Right cardiac atrium (tissue), 5 donors: ENCODE measurements around the gene FAM50B. TPM values are rescaled to one million over a fixed set of nuclear protein-coding genes. Genes with fewer than 3 reads are reported as not detected.

Experiments
- ATAC-seq, 2 donors: fragments of 200-7000 bp; cut with Tn5 transposase; one replicate each; pipeline versions ENCODE4 v1.8.0 to v1.9.1; 2020; ENCODE audit warnings: moderate library complexity in 2 of 2, mild to moderate bottlenecking in 1 of 2
- DNase-seq, 3 donors: peaks; one replicate each; pipeline ENCODE4 v3.0.0-alpha.2; 2020
- H3K27ac ChIP-seq: one replicate; pipeline ENCODE4 v1.5.1; 2013; ENCODE audit warnings: mild to moderate bottlenecking, low read length, control low read depth, moderate library complexity
- H3K27me3 ChIP-seq: one replicate; pipeline ENCODE4 v1.6.1; 2013; ENCODE audit not compliant: control insufficient read depth, insufficient read depth
- H3K4me1 ChIP-seq: one replicate; pipeline ENCODE4 v1.6.1; 2013; ENCODE audit warnings: low read length; ENCODE audit not compliant: control insufficient read depth, insufficient read depth
- H3K4me3 ChIP-seq: one replicate; pipeline ENCODE4 v1.5.1; 2013; ENCODE audit warnings: low read length, control low read depth
- H3K9me3 ChIP-seq: one replicate; pipeline ENCODE4 v1.6.1; 2013; ENCODE audit warnings: low read length; ENCODE audit not compliant: control insufficient read depth
- WGBS: extraction: QIAGEN DNeasy Blood & Tissue Kit; methylation state at CpG from one replicate; pipeline ENCODE4 v1.1.7; 2013; 5-methylcytosine and 5-hydroxymethylcytosine counted together
- intact Hi-C, 4 donors: fragments of 100-400 bp; cut with DNase I; formaldehyde crosslinking; loops; one replicate each; pipeline versions ENCODE4 v1.11.0 to v1.14.0; 2022 to 2023
- polyA plus RNA-seq: library from polyadenylated mRNA; stranded (reverse); fragments of 200-250 nt; gene quantifications from one replicate; pipeline ENCODE4 v1.2.3, GENCODE V29; 2013
- total RNA-seq, 4 donors: library from RNA; stranded (reverse); fragmentation: NEBNext Ultra II Directional; extraction: Animal tissue kit (Norgen Biotek cat#: 25700); gene quantifications; one replicate each; pipeline ENCODE4 v1.2.1, GENCODE V29; 2021
- donor health status: healthy with polysubstance abuse.
- donor health status: DM: no; HTN: yes; CAD: no.
- donor health status: DM: no; HTN: no; CAD: no.
- donor health status: DM: no; HTN: yes; CAD: no; lungs with severe emphysema.
- donor health status: DM: yes; HTN: yes; CAD: no.

The FAM50B gene
- total and polyA plus RNA-seq, 5 donors, result 14.0 to 25.3 (median 22.6) TPM

GRCh38 chr6:3835055-3835731 lies 14.0 kb upstream of the FAM50B start:
- peak overlapping the region; percentile 62 for H3K27ac ChIP-seq
- peak; percentile 71 to 82 (median 73) for DNase-seq

GRCh38 chr6:3835785-3836184 lies 13.4 kb upstream of the FAM50B start:
- no peaks in the 10 kb centered on the region for H3K27me3 ChIP-seq
- ATAC-seq, result peak in 1 of 2 donors; percentile 43
- H3K27ac ChIP-seq, result peak overlapping the region; percentile 29
- H3K4me3 ChIP-seq, result no peak overlapping the region
- intact Hi-C loops, result no loop called here
- DNase-seq, result no peak
- 69% methylated on average over 5 of the region's 5 CpGs for WGBS
- H3K4me1 ChIP-seq, result peaks cover 3% of the 10 kb centered on the region
- H3K9me3 ChIP-seq, result no peaks in the 10 kb centered on the region

More at GRCh38 chr6:3835055-3835731, 14.0 kb upstream of the FAM50B start:
- 67% methylated on average over 5 of the region's 5 CpGs for WGBS
- intact Hi-C loops, result no loop called here
- Histone ChIP-seq H3K9me3 (no peaks in the 10 kb centered on the region), H3K4me3 (no peak overlapping the region), H3K4me1 (peaks cover 3% of the 10 kb centered on the region), H3K27me3 (no peaks in the 10 kb centered on the region)
- ATAC-seq, result peak; percentile 92 to 93

DNA sequence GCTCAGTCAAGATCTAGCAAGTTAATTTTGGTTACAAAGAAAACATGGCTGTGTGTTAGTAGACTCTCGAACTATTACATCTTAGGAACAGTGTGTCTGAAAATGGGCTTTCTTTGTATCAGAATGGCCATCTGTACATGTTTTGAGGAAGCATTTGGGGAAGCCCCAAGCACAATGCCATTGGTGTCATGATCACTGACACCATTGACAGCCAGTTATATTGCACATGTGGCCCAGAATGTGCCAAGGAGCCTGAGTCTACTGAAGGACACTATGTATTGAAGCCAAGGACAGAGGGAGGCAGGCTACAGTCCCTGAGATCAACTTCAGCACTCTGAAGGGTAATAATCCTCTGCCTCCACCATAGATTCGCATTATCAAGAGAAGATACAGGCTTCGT lies 12.6 kb upstream of the FAM50B start:
- H3K4me3 ChIP-seq, result no peak overlapping the region
- H3K27ac ChIP-seq, result no peak overlapping the region
- intact Hi-C loops, result no loop called here

GRCh38 chr6:3837781-3838180 lies 11.4 kb upstream of the FAM50B start:
- WGBS, result 85% methylated on average over 1 of the region's 1 CpG
- no peaks in the 10 kb centered on the region for H3K27me3 ChIP-seq
- H3K4me1 ChIP-seq, result peaks cover 2% of the 10 kb centered on the region
- H3K27ac ChIP-seq, result no peak overlapping the region
- no peak overlapping the region for H3K4me3 ChIP-seq
- no peak for ATAC-seq
- DNase-seq, result no peak
- no peaks in the 10 kb centered on the region for H3K9me3 ChIP-seq
- intact Hi-C loops, result no loop called here

More for the DNA sequence above, 12.6 kb upstream of the FAM50B start:
- WGBS, result 90% methylated on average over 3 of the region's 3 CpGs
- ATAC-seq (no peak), DNase-seq (no peak)
- Histone ChIP-seq H3K9me3 (no peaks in the 10 kb centered on the region), H3K4me1 (peaks cover 3% of the 10 kb centered on the region), H3K27me3 (no peaks in the 10 kb centered on the region)

DNA sequence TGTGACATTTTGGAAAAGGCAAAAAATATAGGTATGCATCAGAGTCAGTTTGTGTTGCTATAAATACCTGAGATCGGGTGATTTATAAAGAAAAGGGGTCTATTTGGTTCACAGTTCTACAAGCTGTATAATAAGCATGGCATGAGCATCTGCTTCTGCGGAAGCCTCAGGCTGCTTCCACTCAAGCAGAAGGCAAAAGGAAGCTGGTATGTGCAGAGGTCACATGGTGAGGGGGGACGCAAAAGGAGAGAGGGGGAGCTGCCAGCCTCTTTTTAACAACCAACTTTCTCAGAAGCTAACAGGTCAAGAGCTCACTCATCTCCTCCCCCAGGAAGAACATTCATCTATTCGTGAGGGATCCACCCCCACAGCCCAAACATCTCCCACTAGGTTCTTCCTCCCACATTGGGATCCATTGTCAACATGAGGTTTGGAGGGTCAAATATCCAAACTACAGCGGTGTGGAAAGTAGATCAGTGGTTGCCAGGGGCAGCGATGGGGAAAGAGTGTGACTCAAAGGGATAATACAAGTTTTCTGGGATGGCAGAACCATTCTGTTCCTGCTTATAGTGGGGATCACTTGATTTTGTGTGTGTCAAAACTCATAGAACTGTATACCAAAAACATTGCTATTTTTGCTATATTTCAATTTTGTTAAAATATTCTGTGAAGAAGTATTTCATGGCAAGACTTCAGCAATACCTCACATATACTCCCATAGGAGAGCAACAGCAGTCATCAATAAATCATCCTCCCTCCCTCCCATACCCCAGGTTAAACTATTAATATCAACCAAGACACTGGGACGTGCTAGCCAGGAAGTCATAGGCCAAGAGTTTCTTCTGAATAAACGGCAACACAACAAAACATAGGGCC lies 9.9 kb upstream of the FAM50B start:
- Histone ChIP-seq H3K9me3 (no peaks in the 10 kb centered on the region), H3K4me3 (no peak overlapping the region), H3K4me1 (peaks cover 2% of the 10 kb centered on the region), H3K27me3 (no peaks in the 10 kb centered on the region), H3K27ac (no peak overlapping the region)
- DNase-seq, result no peak
- intact Hi-C loops, result no loop called here
- no peak for ATAC-seq
- WGBS, result 88% methylated on average over 8 of the region's 8 CpGs

- no peak overlapping the region for H3K4me3 ChIP-seq
- intact Hi-C loops, result loop anchor here in 1 of 4 donors (10.0 kb wide), 1 partner anchor 94 kb away; no protein-coding TSS in a partner anchor
- DNase-seq (no peak), ATAC-seq (no peak)
- no peaks in the 10 kb centered on the region for H3K27me3 ChIP-seq
- WGBS, result 90% methylated on average over 6 of the region's 6 CpGs
- peaks cover 2% of the 10 kb centered on the region for H3K4me1 ChIP-seq
- no peaks in the 10 kb centered on the region for H3K9me3 ChIP-seq
- no peak overlapping the region for H3K27ac ChIP-seq
These were observed 8.1 kb upstream of the FAM50B start for GRCh38 chr6:3841066-3841454.

DNA sequence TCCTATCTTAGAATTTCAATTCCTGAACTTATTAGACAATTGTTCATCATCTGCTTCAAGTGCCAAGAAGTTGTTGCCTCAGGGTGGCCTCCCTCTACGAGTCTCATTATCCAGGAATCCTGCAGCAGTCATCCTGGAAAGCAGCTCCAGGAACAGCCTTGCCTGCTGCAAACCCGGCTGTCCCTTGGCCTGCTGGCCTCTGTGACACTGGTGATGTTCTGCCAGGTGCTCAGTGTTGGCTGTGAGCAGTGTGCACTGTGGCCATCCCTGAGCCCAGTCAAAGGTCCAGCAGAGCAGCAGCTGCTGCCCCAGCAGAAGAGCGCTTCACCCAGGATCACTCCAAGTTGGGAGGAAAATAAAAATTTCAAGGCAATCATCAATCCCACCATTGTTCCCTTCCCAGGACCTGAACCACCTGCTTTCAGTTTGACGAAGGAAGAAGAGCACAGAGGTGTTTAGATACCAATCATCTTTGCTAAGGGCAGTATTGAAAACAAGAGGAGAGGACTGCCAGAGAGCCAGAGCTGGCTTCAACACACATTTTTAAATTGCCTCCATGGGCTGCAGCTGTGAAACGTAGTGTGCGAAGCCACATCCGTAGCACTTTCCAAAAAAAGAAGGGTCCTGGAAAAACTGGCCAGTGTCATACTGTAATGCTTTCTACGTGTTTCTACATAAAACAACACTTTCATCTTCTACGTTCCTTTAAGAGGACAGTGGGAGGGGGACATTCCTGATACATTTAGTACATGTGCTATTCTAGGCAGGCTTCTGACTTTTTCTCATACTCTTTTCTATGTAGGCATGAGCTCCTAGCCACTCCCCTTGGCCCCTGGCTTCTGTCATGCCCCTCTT lies 7.2 kb upstream of the FAM50B start:
- no peaks in the 10 kb centered on the region for H3K27me3 ChIP-seq
- intact Hi-C loops, result loop anchor here in 1 of 4 donors (10.0 kb wide), 1 partner anchor 93 kb away; no protein-coding TSS in a partner anchor
- no peak overlapping the region for H3K4me3 ChIP-seq
- ATAC-seq (peak; percentile 34 to 56), DNase-seq (no peak)
- H3K4me1 ChIP-seq, result peaks cover 2% of the 10 kb centered on the region
- WGBS, result 52% methylated on average over 9 of the region's 9 CpGs
- no peaks in the 10 kb centered on the region for H3K9me3 ChIP-seq
- peak overlapping the region; percentile 19 for H3K27ac ChIP-seq

GRCh38 chr6:3843379-3844096 lies 5.6 kb upstream of the FAM50B start:
- no peak overlapping the region for H3K4me3 ChIP-seq
- intact Hi-C loops, result loop anchor here in 1 of 4 donors (10.0 kb wide), 1 partner anchor 91 kb away; no protein-coding TSS in a partner anchor
- 74% methylated on average over 9 of the region's 9 CpGs for WGBS
- peaks cover 2% of the 10 kb centered on the region for H3K4me1 ChIP-seq
- no peak for DNase-seq
- H3K27me3 ChIP-seq, result no peaks in the 10 kb centered on the region
- H3K9me3 ChIP-seq, result no peaks in the 10 kb centered on the region
- no peak for ATAC-seq
- H3K27ac ChIP-seq, result no peak overlapping the region

DNA sequence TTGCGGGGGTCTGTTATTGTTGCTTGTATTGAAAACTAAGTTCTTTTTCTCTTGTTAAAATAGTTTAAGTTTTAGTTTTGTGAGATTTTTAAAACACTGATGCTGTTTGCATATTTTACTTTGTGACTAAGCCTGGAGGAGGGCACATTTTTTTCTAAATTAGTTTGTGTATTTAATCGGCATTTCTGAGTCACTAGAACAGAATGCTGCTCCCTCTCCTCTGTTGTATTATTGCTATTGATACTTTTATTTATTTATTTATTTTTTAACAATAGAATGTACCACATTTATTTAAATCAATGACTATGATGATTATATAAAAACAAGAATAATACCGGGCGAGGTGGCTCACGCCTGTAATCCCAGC lies 5.1 kb upstream of the FAM50B start:
- H3K27ac ChIP-seq, result no peak overlapping the region
- WGBS, result 94% methylated on average over 5 of the region's 5 CpGs
- intact Hi-C loops, result loop anchor here in 1 of 4 donors (10.0 kb wide), 1 partner anchor 91 kb away; no protein-coding TSS in a partner anchor

GRCh38 chr6:3847521-3847920 lies 1.7 kb upstream of the FAM50B start:
- H3K4me1 ChIP-seq, result no peaks in the 10 kb centered on the region
- intact Hi-C loops, result loop anchor here in 1 of 4 donors (10.0 kb wide), 1 partner anchor 87 kb away; no protein-coding TSS in a partner anchor
- no peak overlapping the region for H3K4me3 ChIP-seq
- H3K27me3 ChIP-seq, result no peaks in the 10 kb centered on the region
- H3K27ac ChIP-seq, result no peak overlapping the region
- DNase-seq (no peak), ATAC-seq (no peak)
- 66% methylated on average over 3 of the region's 3 CpGs for WGBS
- H3K9me3 ChIP-seq, result no peaks in the 10 kb centered on the region

More for the DNA sequence above, 5.1 kb upstream of the FAM50B start:
- Histone ChIP-seq H3K4me3 (no peak overlapping the region), H3K9me3 (no peaks in the 10 kb centered on the region), H3K27me3 (no peaks in the 10 kb centered on the region), H3K4me1 (peaks cover 2% of the 10 kb centered on the region)
- no peak for DNase-seq
- no peak for ATAC-seq
